Measurements from ENCODE around the gene BCAS3.
"Not testable (repeated sequence)": the region's sequence is repeated elsewhere in the genome, so short reads cannot be mapped to it uniquely, and the experiment has no call there.

BCAS3 gene

GRCh38 chr17:61422116-61422799 lies 744.6 kb downstream of the BCAS3 start:
- DNase-seq, result no peak
- H3K4me1 Mint-ChIP-seq, result no peaks in the 10 kb centered on the region
- no peaks in the 10 kb centered on the region for H3K36me3 Mint-ChIP-seq (ENCODE audit: low read depth)
- no peak for ATAC-seq
- no peak overlapping the region for H3K4me3 Mint-ChIP-seq
- H3K27ac Mint-ChIP-seq, result no peak overlapping the region
- H3K9me3 Mint-ChIP-seq, result no peaks in the 10 kb centered on the region
- peaks cover 36% of the 10 kb centered on the region for H3K27me3 Mint-ChIP-seq

GRCh38 chr17:61422869-61423268 lies 745.2 kb downstream of the BCAS3 start:
- Mint-ChIP-seq H3K9me3 (no peaks in the 10 kb centered on the region), H3K4me3 (no peak overlapping the region), H3K27me3 (peaks cover 33% of the 10 kb centered on the region), H3K27ac (no peak overlapping the region), H3K36me3 (ENCODE audit: low read depth) (no peaks in the 10 kb centered on the region), H3K4me1 (no peaks in the 10 kb centered on the region)
- DNase-seq (no peak), ATAC-seq (no peak)

GRCh38 chr17:61423967-61424649 lies 746.5 kb downstream of the BCAS3 start:
- ATAC-seq (no peak), DNase-seq (no peak)
- no peaks in the 10 kb centered on the region for H3K9me3 Mint-ChIP-seq
- no peak overlapping the region for H3K27ac Mint-ChIP-seq
- no peak overlapping the region for H3K4me3 Mint-ChIP-seq
- H3K27me3 Mint-ChIP-seq, result peaks cover 29% of the 10 kb centered on the region
- no peaks in the 10 kb centered on the region for H3K36me3 Mint-ChIP-seq (ENCODE audit: low read depth)
- no peaks in the 10 kb centered on the region for H3K4me1 Mint-ChIP-seq

GRCh38 chr17:61425682-61426481 lies 748.2 kb downstream of the BCAS3 start:
- H3K27ac Mint-ChIP-seq, result no peak overlapping the region
- no peak for ATAC-seq
- no peaks in the 10 kb centered on the region for H3K4me1 Mint-ChIP-seq
- no peaks in the 10 kb centered on the region for H3K36me3 Mint-ChIP-seq (ENCODE audit: low read depth)
- no peaks in the 10 kb centered on the region for H3K9me3 Mint-ChIP-seq
- no peak overlapping the region for H3K4me3 Mint-ChIP-seq
- DNase-seq, result no peak
- peaks cover 20% of the 10 kb centered on the region for H3K27me3 Mint-ChIP-seq

- no peaks in the 10 kb centered on the region for H3K4me1 Mint-ChIP-seq
- ATAC-seq (no peak), DNase-seq (no peak)
- no peaks in the 10 kb centered on the region for H3K9me3 Mint-ChIP-seq
- H3K36me3 Mint-ChIP-seq (ENCODE audit: low read depth), result no peaks in the 10 kb centered on the region
- H3K27me3 Mint-ChIP-seq, result peaks cover 23% of the 10 kb centered on the region
- H3K27ac Mint-ChIP-seq, result no peak overlapping the region
- H3K4me3 Mint-ChIP-seq, result no peak overlapping the region
Observed at GRCh38 chr17:61426482-61427304, 749.0 kb downstream of the BCAS3 start.

GRCh38 chr17:61427567-61427966 lies 749.9 kb downstream of the BCAS3 start:
- DNase-seq (no peak), ATAC-seq (no peak)
- H3K4me3 Mint-ChIP-seq, result no peak overlapping the region
- peaks cover 21% of the 10 kb centered on the region for H3K27me3 Mint-ChIP-seq
- H3K36me3 Mint-ChIP-seq (ENCODE audit: low read depth), result no peaks in the 10 kb centered on the region
- no peaks in the 10 kb centered on the region for H3K4me1 Mint-ChIP-seq
- no peak overlapping the region for H3K27ac Mint-ChIP-seq
- no peaks in the 10 kb centered on the region for H3K9me3 Mint-ChIP-seq

GRCh38 chr17:61429274-61429673 lies 751.6 kb downstream of the BCAS3 start:
- Mint-ChIP-seq H3K27ac (no peak overlapping the region), H3K9me3 (no peaks in the 10 kb centered on the region), H3K4me3 (no peak overlapping the region), H3K4me1 (no peaks in the 10 kb centered on the region), H3K27me3 (peaks cover 17% of the 10 kb centered on the region), H3K36me3 (ENCODE audit: low read depth) (no peaks in the 10 kb centered on the region)
- ATAC-seq (no peak), DNase-seq (no peak)

- ATAC-seq; H3K27ac Mint-ChIP-seq; H3K36me3 Mint-ChIP-seq (ENCODE audit: low read depth); H3K4me3 Mint-ChIP-seq; DNase-seq; H3K9me3 Mint-ChIP-seq; H3K4me1 Mint-ChIP-seq: not testable (repeated sequence)
- peaks cover 18% of the 10 kb centered on the region for H3K27me3 Mint-ChIP-seq
Observed at GRCh38 chr17:61429831-61430230, 752.2 kb downstream of the BCAS3 start.

GRCh38 chr17:61431594-61432311 lies 754.1 kb downstream of the BCAS3 start:
- ATAC-seq (no peak), DNase-seq (no peak)
- no peak overlapping the region for H3K4me3 Mint-ChIP-seq
- H3K27ac Mint-ChIP-seq, result no peak overlapping the region
- H3K4me1 Mint-ChIP-seq, result no peaks in the 10 kb centered on the region
- peaks cover 17% of the 10 kb centered on the region for H3K27me3 Mint-ChIP-seq
- no peaks in the 10 kb centered on the region for H3K9me3 Mint-ChIP-seq
- H3K36me3 Mint-ChIP-seq (ENCODE audit: low read depth), result no peaks in the 10 kb centered on the region

GRCh38 chr17:61436273-61436672 lies 758.6 kb downstream of the BCAS3 start:
- H3K36me3 Mint-ChIP-seq (ENCODE audit: low read depth), result peaks cover 9% of the 10 kb centered on the region
- DNase-seq (no peak), ATAC-seq (no peak)
- H3K27me3 Mint-ChIP-seq, result peaks cover 45% of the 10 kb centered on the region
- no peak overlapping the region for H3K4me3 Mint-ChIP-seq
- H3K27ac Mint-ChIP-seq, result no peak overlapping the region
- H3K4me1 Mint-ChIP-seq, result peaks cover 3% of the 10 kb centered on the region
- H3K9me3 Mint-ChIP-seq, result peaks cover 9% of the 10 kb centered on the region

- H3K4me3 Mint-ChIP-seq, result no peak overlapping the region
- H3K4me1 Mint-ChIP-seq, result peaks cover 3% of the 10 kb centered on the region
- peaks cover 44% of the 10 kb centered on the region for H3K27me3 Mint-ChIP-seq
- H3K36me3 Mint-ChIP-seq (ENCODE audit: low read depth), result peaks cover 9% of the 10 kb centered on the region
- DNase-seq, result no peak
- peaks cover 9% of the 10 kb centered on the region for H3K9me3 Mint-ChIP-seq
- ATAC-seq, result no peak
- no peak overlapping the region for H3K27ac Mint-ChIP-seq
Observed at GRCh38 chr17:61436995-61437704, 759.5 kb downstream of the BCAS3 start.

GRCh38 chr17:61440697-61441096 lies 763.0 kb downstream of the BCAS3 start:
- no peak for DNase-seq
- Mint-ChIP-seq H3K27me3 (peaks cover 45% of the 10 kb centered on the region), H3K4me1 (peaks cover 3% of the 10 kb centered on the region), H3K27ac (no peak overlapping the region), H3K9me3 (peaks cover 9% of the 10 kb centered on the region), H3K36me3 (ENCODE audit: low read depth) (peaks cover 9% of the 10 kb centered on the region), H3K4me3 (no peak overlapping the region)
- peak; percentile 68 for ATAC-seq

- H3K36me3 Mint-ChIP-seq (ENCODE audit: low read depth); H3K27ac Mint-ChIP-seq; DNase-seq; H3K9me3 Mint-ChIP-seq; H3K4me1 Mint-ChIP-seq; H3K4me3 Mint-ChIP-seq; ATAC-seq: not testable (repeated sequence)
- peaks cover 40% of the 10 kb centered on the region for H3K27me3 Mint-ChIP-seq
Observed at GRCh38 chr17:61441507-61441906, 763.9 kb downstream of the BCAS3 start.

Data from activated naive CD8-positive, alpha-beta T cell treated with anti-CD3 and anti-CD28 coated beads, Interleukin-2, amount 50 U/mL, for 24 hours (primary cell).